ENCODE data around the gene C3. TPM values are rescaled to one million over a fixed set of nuclear protein-coding genes. Genes with fewer than 3 reads are reported as not detected.
"Not testable (repeated sequence)": the region's sequence is repeated elsewhere in the genome, so short reads cannot be mapped to it uniquely, and the experiment has no call there.

C3 gene
- total RNA-seq, 4 donors from 2014 or later, result 50.1 to 351 (median 194) TPM

GRCh38 chr19:6753178-6754031 is 33.0 kb upstream of the C3 start:
- Histone ChIP-seq H3K4me3 (peak overlapping the region in 3 of 4 donors; percentile 5 to 37 (median 29)), H3K27ac (peak overlapping the region; percentile 83 to 86 (median 84)), H3K9me3 (no peaks in the 10 kb centered on the region), H3K4me1 (peaks cover 0 to 18% (median 15%) of the 10 kb centered on the region in 4 donors), H3K36me3 (peaks cover 0 to 27% (median 12%) of the 10 kb centered on the region in 4 donors), H3K27me3 (no peaks in the 10 kb centered on the region)
- in situ Hi-C loops (cut with MboI; ENCODE audit: low pct_ligation_motif_present in 1 of 4, low pct_unique_long_range_greater_than_20kb in 1 of 4, low sequenced_read_pairs in 3 of 4), result no loop called here
- 3 to 4% methylated on average over 5 to 27 of the region's 50 CpGs for WGBS, 2 donors (ENCODE audit: low coverage in 1 of 2)
- DNase-seq, result peak; percentile 95
- TF ChIP-seq, protein P1, sequence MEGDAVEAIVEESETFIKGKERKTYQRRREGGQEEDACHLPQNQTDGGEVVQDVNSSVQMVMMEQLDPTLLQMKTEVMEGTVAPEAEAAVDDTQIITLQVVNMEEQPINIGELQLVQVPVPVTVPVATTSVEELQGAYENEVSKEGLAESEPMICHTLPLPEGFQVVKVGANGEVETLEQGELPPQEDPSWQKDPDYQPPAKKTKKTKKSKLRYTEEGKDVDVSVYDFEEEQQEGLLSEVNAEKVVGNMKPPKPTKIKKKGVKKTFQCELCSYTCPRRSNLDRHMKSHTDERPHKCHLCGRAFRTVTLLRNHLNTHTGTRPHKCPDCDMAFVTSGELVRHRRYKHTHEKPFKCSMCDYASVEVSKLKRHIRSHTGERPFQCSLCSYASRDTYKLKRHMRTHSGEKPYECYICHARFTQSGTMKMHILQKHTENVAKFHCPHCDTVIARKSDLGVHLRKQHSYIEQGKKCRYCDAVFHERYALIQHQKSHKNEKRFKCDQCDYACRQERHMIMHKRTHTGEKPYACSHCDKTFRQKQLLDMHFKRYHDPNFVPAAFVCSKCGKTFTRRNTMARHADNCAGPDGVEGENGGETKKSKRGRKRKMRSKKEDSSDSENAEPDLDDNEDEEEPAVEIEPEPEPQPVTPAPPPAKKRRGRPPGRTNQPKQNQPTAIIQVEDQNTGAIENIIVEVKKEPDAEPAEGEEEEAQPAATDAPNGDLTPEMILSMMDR (IDR thresholded peaks at IDR 0.05), result peak; percentile 38 to 81 (median 49)
- TF ChIP-seq POLR2A (IDR thresholded peaks at IDR 0.05) (peak; percentile 73), POLR2AphosphoS5 (IDR thresholded peaks at IDR 0.05) (peak in 2 of 3 donors; percentile 72 to 82), EP300 (IDR thresholded peaks at IDR 0.05; ENCODE audit: low read depth) (peak; percentile 37)
- intact Hi-C loops (cut with DNase I; ENCODE audit: low total_unique reads), result no loop called here

DNA sequence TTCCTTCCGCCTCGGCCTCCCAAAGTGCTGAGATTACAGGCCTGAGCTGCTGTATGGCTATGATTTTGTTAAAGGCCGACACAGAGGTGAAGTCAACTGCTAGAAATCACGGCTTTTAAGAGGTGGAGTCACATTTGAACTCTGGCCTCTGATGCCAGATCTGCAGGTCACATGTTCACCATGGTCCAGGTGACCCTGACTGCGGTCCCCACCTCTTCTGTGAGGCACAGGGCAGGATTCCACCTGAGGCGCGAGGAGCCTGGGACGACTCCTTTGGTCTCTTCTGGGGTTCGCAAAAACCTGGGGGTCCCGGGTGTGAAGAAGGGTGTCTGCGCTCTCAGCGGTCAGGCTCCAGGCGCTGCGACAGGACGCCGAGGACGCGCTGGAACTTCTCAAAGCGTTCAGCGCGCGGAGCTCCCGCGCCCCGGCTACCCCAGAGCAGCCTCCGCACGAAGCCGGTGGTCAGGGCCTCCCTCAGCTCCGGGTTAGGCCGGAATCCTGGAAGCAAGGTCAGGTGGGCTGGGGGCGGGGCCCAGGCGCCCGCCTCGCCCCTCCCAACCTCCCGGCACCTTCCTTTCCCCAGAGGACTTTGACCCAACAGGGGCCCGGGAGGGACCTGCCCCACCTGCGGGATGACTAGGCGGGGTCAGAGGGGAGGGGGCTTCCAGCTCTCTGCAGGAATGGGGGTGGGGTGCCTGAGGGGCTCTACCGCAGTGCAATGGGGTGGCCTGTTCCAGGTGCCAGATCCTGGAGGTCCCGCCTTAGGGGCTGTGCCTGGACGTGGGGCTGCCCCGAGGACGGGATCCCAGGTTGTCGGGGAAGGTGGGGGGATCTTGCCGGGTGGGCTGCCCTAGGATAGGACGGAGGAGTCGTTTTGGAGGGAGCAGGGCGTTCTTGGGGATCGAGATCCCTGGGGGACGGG is 32.1 kb upstream of the C3 start:
- no peaks in the 10 kb centered on the region for H3K27me3 ChIP-seq
- 58 to 60% methylated on average over 3 to 35 of the region's 50 CpGs for WGBS, 2 donors (ENCODE audit: low coverage in 1 of 2)
- intact Hi-C loops (cut with DNase I; ENCODE audit: low total_unique reads) (no loop called here), in situ Hi-C loops (cut with MboI; ENCODE audit: low pct_ligation_motif_present in 1 of 4, low pct_unique_long_range_greater_than_20kb in 1 of 4, low sequenced_read_pairs in 3 of 4) (no loop called here)
- H3K4me1 ChIP-seq, result peaks cover 0 to 18% (median 15%) of the 10 kb centered on the region in 4 donors
- no peaks in the 10 kb centered on the region for H3K9me3 ChIP-seq
- H3K27ac ChIP-seq, result peak overlapping the region; percentile 83 to 86 (median 84)
- DNase-seq, result peak; percentile 85
- peak overlapping the region in 3 of 4 donors; percentile 5 to 37 (median 29) for H3K4me3 ChIP-seq
- H3K36me3 ChIP-seq, result peaks cover 0 to 34% (median 12%) of the 10 kb centered on the region in 4 donors
- TF ChIP-seq POLR2AphosphoS5 (IDR thresholded peaks at IDR 0.05) (peak in 1 of 3 donors; percentile 53), POLR2A (IDR thresholded peaks at IDR 0.05) (no peak)

GRCh38 chr19:6751189-6751588 is 30.7 kb upstream of the C3 start:
- WGBS, 2 donors (ENCODE audit: low coverage in 1 of 2), result 93 to 94% methylated on average over 9 to 16 of the region's 16 CpGs
- peaks cover 0 to 47% (median 19%) of the 10 kb centered on the region in 4 donors for H3K36me3 ChIP-seq
- intact Hi-C loops (cut with DNase I; ENCODE audit: low total_unique reads) (no loop called here), in situ Hi-C loops (cut with MboI; ENCODE audit: low pct_ligation_motif_present in 1 of 4, low pct_unique_long_range_greater_than_20kb in 1 of 4, low sequenced_read_pairs in 3 of 4) (no loop called here)
- H3K27ac ChIP-seq, result peak overlapping the region in 3 of 4 donors; percentile 83 to 86 (median 85)
- no peaks in the 10 kb centered on the region for H3K9me3 ChIP-seq
- H3K4me1 ChIP-seq, result peaks cover 0 to 18% (median 15%) of the 10 kb centered on the region in 4 donors
- no peak overlapping the region for H3K4me3 ChIP-seq
- H3K27me3 ChIP-seq, result no peaks in the 10 kb centered on the region
- DNase-seq, result no peak
- TF ChIP-seq POLR2AphosphoS5 (IDR thresholded peaks at IDR 0.05), result no peak

GRCh38 chr19:6750062-6750461 is 29.6 kb upstream of the C3 start:
- in situ Hi-C loops (cut with MboI; ENCODE audit: low pct_ligation_motif_present in 1 of 4, low pct_unique_long_range_greater_than_20kb in 1 of 4, low sequenced_read_pairs in 3 of 4), result no loop called here
- peak overlapping the region in 1 of 4 donors; percentile 17 for H3K27ac ChIP-seq

GRCh38 chr19:6748543-6748942 is 28.1 kb upstream of the C3 start:
- peaks cover 17 to 36% (median 32%) of the 10 kb centered on the region in 4 donors for H3K4me1 ChIP-seq
- intact Hi-C loops (cut with DNase I; ENCODE audit: low total_unique reads); H3K9me3 ChIP-seq; DNase-seq; H3K27me3 ChIP-seq; H3K4me3 ChIP-seq; H3K27ac ChIP-seq: not testable (repeated sequence)
- in situ Hi-C loops (cut with MboI; ENCODE audit: low pct_ligation_motif_present in 1 of 4, low pct_unique_long_range_greater_than_20kb in 1 of 4, low sequenced_read_pairs in 3 of 4), result loop anchor here in 2 of 4 donors (25.0 kb wide), 1 partner anchor 114 kb away; no protein-coding TSS in a partner anchor
- peaks cover 0 to 49% (median 21%) of the 10 kb centered on the region in 4 donors for H3K36me3 ChIP-seq
- 92 to 95% methylated on average over 10 of the region's 10 CpGs for WGBS, 2 donors (ENCODE audit: low coverage in 1 of 2)

More at GRCh38 chr19:6750062-6750461, 29.6 kb upstream of the C3 start:
- TF ChIP-seq, protein P1 (IDR thresholded peaks at IDR 0.05), result no peak
- TF ChIP-seq POLR2AphosphoS5 (IDR thresholded peaks at IDR 0.05), result no peak
- TF ChIP-seq EP300 (IDR thresholded peaks at IDR 0.05; ENCODE audit: low read depth), result no peak
- no peak for TF ChIP-seq POLR2A (IDR thresholded peaks at IDR 0.05)
- 65 to 80% methylated on average over 3 to 18 of the region's 20 CpGs for WGBS, 2 donors (ENCODE audit: low coverage in 1 of 2)
- Histone ChIP-seq H3K9me3 (no peaks in the 10 kb centered on the region), H3K27me3 (no peaks in the 10 kb centered on the region), H3K36me3 (peaks cover 0 to 49% (median 21%) of the 10 kb centered on the region in 4 donors), H3K4me3 (no peak overlapping the region), H3K4me1 (peaks cover 6 to 24% (median 21%) of the 10 kb centered on the region in 4 donors)
- DNase-seq, result no peak
- intact Hi-C loops (cut with DNase I; ENCODE audit: low total_unique reads), result no loop called here

Measured in transverse colon (tissue), 4 donors.